H1 (cell line): ENCODE measurements around the gene ARFGAP3. TPM values are rescaled to one million over a fixed set of nuclear protein-coding genes. Genes with fewer than 3 reads are reported as not detected.

Experiments
- CHD7 ChIP-seq: fragments of 300-600 bp; sonication (generic); IDR thresholded peaks from 2 replicates; pipeline ENCODE4 v1.7.1; 2012; ENCODE audit warnings: low read length, moderate library complexity, mild to moderate bottlenecking, inconsistent platforms; ENCODE audit not compliant: insufficient replicate concordance
- polyA plus RNA-seq, 7 experiments: library from polyadenylated mRNA; depleted of rRNA in 3 of 7; stranded (reverse) in 5 of 7; unstranded in 2 of 7; fragments of >200 nt in 5 of 7; fragments of 200-250 nt in 2 of 7; gene quantifications; 1 replicate in 5 of 7; 2 replicates in 1 of 7; 4 replicates in 1 of 7; pipeline versions ENCODE4 v1.2.1 to v1.2.3, GENCODE V29; 2011 to 2013; ENCODE audit warnings: missing spikeins in 2 of 7, mixed read lengths in 2 of 7
- total RNA-seq: library from RNA; stranded (reverse); fragmentation: NEBNext Ultra II Directional; extraction: Animal tissue kit (Norgen Biotek cat#: 25700); gene quantifications from 2 replicates; pipeline ENCODE4 v1.2.1, GENCODE V29; 2021

ARFGAP3 gene
- total and polyA plus RNA-seq, 2 of the 8 experiments (the other 6 are each of a cell fraction or from before 2014, with no cell fraction given): 9.7 to 16.0 TPM

GRCh38 chr22:42873356-42873755, 16.3 kb upstream of the ARFGAP3 start (continued):
- no peak for TF ChIP-seq CHD7
